Epithelial cell of proximal tubule (primary cell): ENCODE results near the gene PRKN. TPM values are rescaled to one million over a fixed set of nuclear protein-coding genes. Genes with fewer than 3 reads are reported as not detected.

Experiments used
- DNase-seq: peaks from one replicate; pipeline ENCODE4 v3.0.0-alpha.2; 2011; ENCODE audit warnings: low read depth
- H3K4me3 ChIP-seq: 2 replicates; pipeline ENCODE4 v1.5.1; 2011; ENCODE audit warnings: low read depth, mild to moderate bottlenecking, low read length
- CTCF ChIP-seq: conservative IDR thresholded peaks from 2 replicates; pipeline ENCODE4 v1.5.1; 2012; ENCODE audit warnings: low read depth, mild to moderate bottlenecking, low read length
- total RNA-seq: library from RNA; depleted of rRNA; stranded (reverse); fragments of >200 nt; gene quantifications from 2 replicates; pipeline ENCODE4 v1.2.3, GENCODE V29; 2015

The PRKN gene
- total RNA-seq, 1 donor from 2014 or later, result 0.58 TPM

DNA sequence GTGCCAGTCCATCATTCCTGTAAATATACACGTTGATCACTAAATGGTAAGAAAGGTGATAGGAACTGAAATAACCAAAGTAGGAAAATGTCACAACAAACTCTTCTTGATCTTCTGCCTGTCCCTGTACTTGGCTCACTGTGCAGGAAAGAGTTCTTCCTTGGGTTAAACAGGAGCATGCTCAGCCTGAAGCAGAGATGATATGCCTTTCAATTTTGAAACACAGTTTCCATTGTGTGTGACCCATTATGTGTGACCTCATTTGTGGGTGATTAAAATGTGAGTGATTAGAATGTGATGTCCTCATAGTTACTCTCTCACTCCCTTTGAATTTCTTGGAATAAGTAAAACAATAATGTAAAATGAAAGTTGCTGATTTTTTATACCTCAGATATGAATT lies 1026.5 kb downstream of the PRKN start:
- H3K4me3 ChIP-seq, result no peak overlapping the region
- DNase-seq, result no peak
- TF ChIP-seq CTCF, result no peak

GRCh38 chr6:161696801-161697200 lies 1030.8 kb downstream of the PRKN start:
- no peak for DNase-seq
- TF ChIP-seq CTCF, result no peak
- H3K4me3 ChIP-seq, result no peak overlapping the region

GRCh38 chr6:161694995-161695394 lies 1032.6 kb downstream of the PRKN start:
- TF ChIP-seq CTCF, result peak; percentile 81
- no peak overlapping the region for H3K4me3 ChIP-seq
- DNase-seq, result no peak

DNA sequence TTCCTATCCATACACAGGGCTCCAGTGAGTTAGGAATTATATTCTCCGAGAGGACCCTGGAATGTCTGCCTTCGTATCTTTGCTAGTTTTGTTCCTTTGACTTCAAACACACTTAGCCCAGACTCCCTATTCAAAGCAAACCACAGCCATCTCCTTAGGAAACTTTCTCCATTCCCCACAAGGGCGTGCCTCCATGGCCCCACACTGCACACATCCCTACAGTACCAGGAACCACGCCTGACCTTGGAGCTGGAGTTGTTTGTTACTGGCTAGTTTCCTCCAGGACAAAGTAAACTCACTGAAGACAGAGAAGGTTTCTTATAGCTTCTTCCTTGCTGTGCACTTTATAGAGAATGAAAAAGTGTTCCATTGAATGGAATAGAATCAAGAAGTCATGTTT lies 1040.9 kb downstream of the PRKN start:
- no peak for TF ChIP-seq CTCF
- H3K4me3 ChIP-seq, result no peak overlapping the region
- DNase-seq, result no peak

- no peak overlapping the region for H3K4me3 ChIP-seq
- no peak for DNase-seq
- TF ChIP-seq CTCF, result no peak
Measured at GRCh38 chr6:161684731-161685475, 1042.7 kb downstream of the PRKN start.

- DNase-seq, result no peak
- no peak for TF ChIP-seq CTCF
- H3K4me3 ChIP-seq, result no peak overlapping the region
Measured at GRCh38 chr6:161683400-161683799, 1044.2 kb downstream of the PRKN start.

GRCh38 chr6:161682982-161683381 lies 1044.6 kb downstream of the PRKN start:
- H3K4me3 ChIP-seq, result no peak overlapping the region
- no peak for TF ChIP-seq CTCF
- DNase-seq, result no peak
